B cell (primary cell): Measurements from ENCODE around the gene RASA3. TPM values are rescaled to one million over a fixed set of nuclear protein-coding genes. Genes with fewer than 3 reads are reported as not detected.

Experiments used
- ATAC-seq: fragments of 200-7000 bp; cut with Tn5 transposase; one replicate; pipeline ENCODE4 v1.10.0; 2021; ENCODE audit warnings: low read depth, mild to moderate bottlenecking, moderate number of reproducible peaks, moderate library complexity
- CTCF ChIA-PET: fragments of 350-600 bp; sonication (Branson Sonifier 250); formaldehyde crosslinking; loops from one replicate; lab custom pipeline; 2021; ENCODE audit warnings: antibody characterized with exemption, inconsistent platforms; lab: Charles Lee
- POLR2A ChIA-PET: fragments of 350-600 bp; sonication (Branson Sonifier 250); formaldehyde crosslinking; loops from one replicate; lab custom pipeline; 2021; ENCODE audit warnings: antibody characterized with exemption; lab: Charles Lee
- DNase-seq: peaks from one replicate; pipeline ENCODE4 v3.0.0; 2013
- H2AFZ ChIP-seq: 2 replicates; pipeline ENCODE4 v1.6.1; 2012; ENCODE audit warnings: mild to moderate bottlenecking, low read depth, low read length; ENCODE audit not compliant: insufficient read depth, poor library complexity, severe bottlenecking
- H3K27ac ChIP-seq, 2 donors: 1 replicate in 1 of 2; 2 replicates in 1 of 2; pipeline ENCODE4 v1.5.1; 2012 to 2013; ENCODE audit warnings: low read length in 2 of 2, mild to moderate bottlenecking in 2 of 2, moderate library complexity in 1 of 2
- H3K27me3 ChIP-seq, 4 experiments: fragments of 200-600 bp in 1 of 4; sonication (generic) in 1 of 4; replicated peaks in 1 of 4; 1 replicate in 2 of 4; 2 replicates in 2 of 4; pipeline versions ENCODE4 v1.6.1 to v1.7.0; 2013 to 2016; ENCODE audit warnings: low read length in 3 of 4, mild to moderate bottlenecking in 2 of 4, mixed read lengths in 1 of 4, moderate library complexity in 1 of 4; ENCODE audit not compliant: insufficient read depth in 4 of 4, control insufficient read depth in 3 of 4; ENCODE audit errors: control extremely low read depth in 1 of 4
- H3K36me3 ChIP-seq, 2 experiments: replicated peaks in 1 of 2; 1 replicate in 1 of 2; 2 replicates in 1 of 2; pipeline versions ENCODE4 v1.6.1 to v1.7.1; 2013; ENCODE audit warnings: low read length in 1 of 2; ENCODE audit not compliant: insufficient read depth in 2 of 2, control insufficient read depth in 1 of 2; ENCODE audit errors: control extremely low read depth in 1 of 2, extremely low read depth in 1 of 2
- H3K4me1 ChIP-seq, 2 donors: fragments of 200-600 bp in 1 of 2; sonication (generic) in 1 of 2; 1 replicate in 1 of 2; 2 replicates in 1 of 2; pipeline versions ENCODE4 v1.5.1 to v1.6.1; 2013 to 2017; ENCODE audit warnings: low read length in 2 of 2; ENCODE audit not compliant: control insufficient read depth in 2 of 2, insufficient read depth in 2 of 2
- H3K4me2 ChIP-seq: replicated peaks from 2 replicates; pipeline ENCODE3; 2012; ENCODE audit warnings: mild to moderate bottlenecking, low read depth, low read length; ENCODE audit not compliant: poor library complexity, severe bottlenecking
- H3K4me3 ChIP-seq, 5 experiments: fragments of 200-600 bp in 1 of 5; sonication (generic) in 1 of 5; 1 replicate in 3 of 5; 2 replicates in 2 of 5; pipeline versions ENCODE4 v1.5.1 to v1.7.0; 2011 to 2016; ENCODE audit warnings: low read length in 4 of 5, mild to moderate bottlenecking in 4 of 5, low read depth in 2 of 5, control low read depth in 1 of 5, moderate library complexity in 1 of 5; ENCODE audit not compliant: insufficient read depth in 1 of 5; ENCODE audit errors: control extremely low read depth in 1 of 5, extremely low read depth in 1 of 5
- H3K79me2 ChIP-seq: fragments of 200-600 bp; sonication (generic); one replicate; pipeline ENCODE4 v1.6.0; 2016; ENCODE audit warnings: low read length; ENCODE audit not compliant: control insufficient read depth, insufficient read depth
- H3K9ac ChIP-seq: fragments of 200-600 bp; sonication (generic); 2 replicates; pipeline ENCODE4 v1.6.1; 2017; ENCODE audit warnings: mild to moderate bottlenecking, low read length, moderate library complexity
- H3K9me3 ChIP-seq, 3 donors: one replicate each; pipeline versions ENCODE4 v1.6.1 to v1.7.1; 2013; ENCODE audit warnings: low read length in 2 of 3; ENCODE audit not compliant: control insufficient read depth in 2 of 3, insufficient read depth in 1 of 3; ENCODE audit errors: control extremely low read depth in 1 of 3
- H4K20me1 ChIP-seq: 2 replicates; pipeline ENCODE4 v1.6.0; 2012; ENCODE audit warnings: mild to moderate bottlenecking, low read length; ENCODE audit not compliant: insufficient read depth, control insufficient read depth, poor library complexity, severe bottlenecking
- H3K27ac Mint-ChIP-seq: one replicate; pipeline ENCODE4 v1.8.0; 2021; ENCODE audit warnings: mixed read lengths
- H3K27me3 Mint-ChIP-seq: one replicate; pipeline ENCODE4 v1.8.0; 2021; ENCODE audit warnings: mixed read lengths
- H3K4me1 Mint-ChIP-seq: one replicate; pipeline ENCODE4 v1.8.0; 2021; ENCODE audit warnings: mixed read lengths
- H3K4me3 Mint-ChIP-seq: one replicate; pipeline ENCODE4 v1.8.0; 2021; ENCODE audit warnings: mixed read lengths
- H3K9me3 Mint-ChIP-seq: one replicate; pipeline ENCODE4 v1.8.0; 2022; ENCODE audit warnings: mixed read lengths; ENCODE audit not compliant: insufficient read depth
- EZH2 ChIP-seq: IDR thresholded peaks from 2 replicates; pipeline ENCODE4 v1.6.1; 2012; ENCODE audit warnings: borderline replicate concordance, low read depth, mild to moderate bottlenecking, moderate library complexity, low read length; ENCODE audit not compliant: insufficient read depth, poor library complexity, severe bottlenecking
- WGBS: methylation state at CpG from one replicate; pipeline ENCODE4 v1.1.5; 2013; ENCODE audit warnings: missing lambda C conversion rate; ENCODE audit not compliant: insufficient coverage; 5-methylcytosine and 5-hydroxymethylcytosine counted together
- intact Hi-C: fragments of 100-400 bp; cut with micrococcal nuclease; formaldehyde crosslinking; loops from one replicate; pipeline ENCODE4 v1.10.0; 2022
- polyA plus RNA-seq: library from polyadenylated mRNA; depleted of rRNA; stranded (reverse); fragments of >200 nt; gene quantifications from 2 replicates; pipeline ENCODE4 v1.2.3, GENCODE V29; 2012
- total RNA-seq, 2 donors: library from RNA; stranded (reverse); fragments of 120-200 nt in 1 of 2; gene quantifications; 1 replicate in 1 of 2; 2 replicates in 1 of 2; pipeline versions ENCODE4 v1.2.3 to v1.2.4, GENCODE V29; 2013 to 2022
- TF ChIP-seq, protein P1 (sequence below): fragments of 200-600 bp; IDR thresholded peaks from one replicate; pipeline ENCODE4 v1.8.0; 2022; ENCODE audit warnings: antibody characterized with exemption, mild to moderate bottlenecking

The RASA3 gene
- total and polyA plus RNA-seq, 2 donors (not counting 1 experiment from before 2014, with no cell fraction given) = 54.2 to 87.4 TPM

DNA sequence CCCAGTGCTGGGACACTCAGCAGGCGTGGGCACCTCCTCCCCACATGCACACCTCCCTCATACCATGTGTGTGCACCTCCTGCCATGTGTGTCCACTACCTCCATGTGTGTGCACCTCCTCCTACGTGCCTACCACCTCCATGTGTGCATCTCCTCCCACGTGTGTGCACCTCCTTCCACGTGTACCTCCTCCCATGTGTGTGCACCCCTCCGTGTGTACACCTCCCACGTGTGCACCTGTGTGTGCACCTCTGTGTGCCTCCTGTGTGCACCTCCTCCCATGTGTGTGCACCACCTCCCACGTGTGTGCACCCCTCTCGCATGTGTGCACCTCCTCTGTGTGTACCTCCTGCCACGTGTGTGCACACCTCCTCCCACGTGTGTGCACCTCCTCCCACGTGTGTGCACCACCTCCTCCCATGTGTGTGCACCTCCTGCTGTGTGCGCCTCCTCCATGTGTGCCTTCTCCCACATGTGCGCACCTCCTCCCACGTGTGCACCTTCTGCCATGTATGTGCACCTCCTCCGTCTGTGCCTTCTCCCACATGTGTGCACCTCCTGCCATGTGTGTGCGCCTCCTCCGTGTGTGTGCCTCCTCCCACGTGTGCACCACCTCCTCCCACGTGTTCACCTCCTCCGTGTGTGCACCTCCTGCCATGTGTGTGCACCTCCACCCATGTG, 152.5 kb downstream of the RASA3 start:
- TF ChIP-seq, protein P1, sequence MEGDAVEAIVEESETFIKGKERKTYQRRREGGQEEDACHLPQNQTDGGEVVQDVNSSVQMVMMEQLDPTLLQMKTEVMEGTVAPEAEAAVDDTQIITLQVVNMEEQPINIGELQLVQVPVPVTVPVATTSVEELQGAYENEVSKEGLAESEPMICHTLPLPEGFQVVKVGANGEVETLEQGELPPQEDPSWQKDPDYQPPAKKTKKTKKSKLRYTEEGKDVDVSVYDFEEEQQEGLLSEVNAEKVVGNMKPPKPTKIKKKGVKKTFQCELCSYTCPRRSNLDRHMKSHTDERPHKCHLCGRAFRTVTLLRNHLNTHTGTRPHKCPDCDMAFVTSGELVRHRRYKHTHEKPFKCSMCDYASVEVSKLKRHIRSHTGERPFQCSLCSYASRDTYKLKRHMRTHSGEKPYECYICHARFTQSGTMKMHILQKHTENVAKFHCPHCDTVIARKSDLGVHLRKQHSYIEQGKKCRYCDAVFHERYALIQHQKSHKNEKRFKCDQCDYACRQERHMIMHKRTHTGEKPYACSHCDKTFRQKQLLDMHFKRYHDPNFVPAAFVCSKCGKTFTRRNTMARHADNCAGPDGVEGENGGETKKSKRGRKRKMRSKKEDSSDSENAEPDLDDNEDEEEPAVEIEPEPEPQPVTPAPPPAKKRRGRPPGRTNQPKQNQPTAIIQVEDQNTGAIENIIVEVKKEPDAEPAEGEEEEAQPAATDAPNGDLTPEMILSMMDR = no peak
- no peak for TF ChIP-seq EZH2
- no peak overlapping the region for H2AFZ ChIP-seq
- POLR2A ChIA-PET = no interaction called here
- DNase-seq = no peak
- no peak overlapping the region for H3K27ac ChIP-seq
- ATAC-seq = no peak
- Mint-ChIP-seq H3K4me1 (no peaks in the 10 kb centered on the region), H3K9me3 (no peaks in the 10 kb centered on the region), H3K27me3 (no peaks in the 10 kb centered on the region), H3K27ac (no peak overlapping the region), H3K4me3 (no peak overlapping the region)
- 96% methylated on average over 20 of the region's 20 CpGs for WGBS
- H3K4me1 ChIP-seq = no peaks in the 10 kb centered on the region
- no peak overlapping the region for H3K9ac ChIP-seq
- H3K4me2 ChIP-seq = no peak overlapping the region
- no peaks in the 10 kb centered on the region for H3K79me2 ChIP-seq
- no peak overlapping the region for H3K4me3 ChIP-seq
- CTCF ChIA-PET = no interaction called here
- H4K20me1 ChIP-seq = peaks cover 12% of the 10 kb centered on the region
- intact Hi-C loops = no loop called here
- H3K36me3 ChIP-seq = peaks cover 0 to 65% of the 10 kb centered on the region in 2 experiments
- no peaks in the 10 kb centered on the region for H3K27me3 ChIP-seq
- H3K9me3 ChIP-seq = peaks cover 0 to 17% (median 0%) of the 10 kb centered on the region in 3 donors

DNA sequence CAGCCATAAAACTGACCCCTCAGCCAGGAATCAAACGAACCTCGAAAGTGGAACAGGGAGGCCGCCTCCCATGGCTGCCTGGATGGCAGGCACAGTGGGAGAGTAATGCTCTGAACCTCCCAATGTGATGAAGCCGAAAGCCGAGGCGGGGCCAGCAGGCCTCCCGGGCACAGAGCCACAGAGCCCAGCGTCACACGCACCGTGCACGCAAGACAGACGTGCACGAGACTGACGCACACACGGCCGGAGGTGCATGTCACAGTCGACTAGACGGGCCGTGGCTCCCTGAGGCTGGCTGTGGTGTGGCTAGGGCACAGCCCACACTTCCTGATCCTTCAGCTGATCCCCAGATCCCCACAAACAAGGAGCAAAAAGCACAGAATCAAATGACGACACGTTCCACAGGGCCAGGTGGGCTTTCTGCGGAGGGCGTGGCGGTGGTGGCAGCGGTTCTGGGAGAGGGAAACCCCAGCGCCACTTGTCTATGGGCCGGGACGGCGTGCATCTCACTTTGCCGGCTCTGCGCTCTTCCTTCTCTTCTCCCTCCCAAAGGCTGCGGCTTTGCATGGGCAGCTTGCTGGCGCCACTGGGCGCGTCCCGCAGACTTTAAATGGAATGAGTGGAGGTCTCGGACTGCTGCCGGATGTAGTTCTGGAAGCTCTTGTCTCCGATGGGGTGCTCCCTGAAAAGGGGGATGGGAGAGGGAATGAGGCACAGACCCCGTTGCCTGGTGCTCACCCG, 153.5 kb downstream of the RASA3 start:
- TF ChIP-seq, protein P1 = no peak
- TF ChIP-seq EZH2 = no peak
- Histone ChIP-seq H3K27ac (no peak overlapping the region), H4K20me1 (peaks cover 12% of the 10 kb centered on the region), H3K4me1 (no peaks in the 10 kb centered on the region), H3K27me3 (no peaks in the 10 kb centered on the region), H3K9me3 (peaks cover 0 to 17% (median 0%) of the 10 kb centered on the region in 3 donors), H3K79me2 (no peaks in the 10 kb centered on the region), H3K36me3 (peaks cover 0 to 71% of the 10 kb centered on the region in 2 experiments), H3K4me3 (no peak overlapping the region), H3K4me2 (no peak overlapping the region), H3K9ac (no peak overlapping the region), H2AFZ (no peak overlapping the region)
- ChIA-PET POLR2A (no interaction called here), CTCF (no interaction called here)
- intact Hi-C loops = no loop called here
- no peak for ATAC-seq
- DNase-seq = no peak
- no peaks in the 10 kb centered on the region for H3K4me1 Mint-ChIP-seq
- 94% methylated on average over 27 of the region's 41 CpGs for WGBS
- H3K4me3 Mint-ChIP-seq = no peak overlapping the region
- H3K27me3 Mint-ChIP-seq = no peaks in the 10 kb centered on the region
- H3K9me3 Mint-ChIP-seq = no peaks in the 10 kb centered on the region
- H3K27ac Mint-ChIP-seq = no peak overlapping the region
